Measurements from ENCODE around the gene FN3KRP.
A peak's percentile ranks its signal among the peaks of the same experiment; 100 is the strongest.
"Not testable (repeated sequence)": the region's sequence is repeated elsewhere in the genome, so short reads cannot be mapped to it uniquely, and the experiment has no call there.

The FN3KRP gene

DNA sequence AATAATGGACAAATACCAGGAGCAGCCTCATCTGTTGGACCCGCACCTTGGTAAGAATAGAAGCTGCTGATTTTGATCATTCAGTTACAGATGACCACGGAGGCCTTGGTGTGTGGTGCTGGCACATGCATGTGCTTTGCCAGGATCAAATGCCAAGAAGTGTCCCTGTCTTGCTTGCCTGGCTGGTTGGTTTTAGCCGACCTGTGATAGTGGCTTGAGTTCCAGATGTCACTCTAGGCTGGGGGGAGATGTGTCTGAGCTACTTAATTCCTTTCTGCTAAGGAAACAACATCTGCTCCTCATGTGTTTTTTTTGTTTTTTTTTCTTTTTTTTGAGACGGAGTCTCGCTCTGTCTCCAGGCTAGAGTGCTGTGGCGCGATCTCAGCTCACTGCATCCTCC lies 39.7 kb downstream of the FN3KRP start:
- peaks cover 24% of the 10 kb centered on the region for H3K4me1 Mint-ChIP-seq (ENCODE audit: low read depth)
- DNase-seq: no peak
- no peaks in the 10 kb centered on the region for H3K27me3 Mint-ChIP-seq
- peaks cover 59% of the 10 kb centered on the region for H3K36me3 Mint-ChIP-seq (ENCODE audit: low read depth)
- no peaks in the 10 kb centered on the region for H3K9me3 Mint-ChIP-seq
- H3K4me3 Mint-ChIP-seq: no peak overlapping the region
- H3K27ac Mint-ChIP-seq: no peak overlapping the region

DNA sequence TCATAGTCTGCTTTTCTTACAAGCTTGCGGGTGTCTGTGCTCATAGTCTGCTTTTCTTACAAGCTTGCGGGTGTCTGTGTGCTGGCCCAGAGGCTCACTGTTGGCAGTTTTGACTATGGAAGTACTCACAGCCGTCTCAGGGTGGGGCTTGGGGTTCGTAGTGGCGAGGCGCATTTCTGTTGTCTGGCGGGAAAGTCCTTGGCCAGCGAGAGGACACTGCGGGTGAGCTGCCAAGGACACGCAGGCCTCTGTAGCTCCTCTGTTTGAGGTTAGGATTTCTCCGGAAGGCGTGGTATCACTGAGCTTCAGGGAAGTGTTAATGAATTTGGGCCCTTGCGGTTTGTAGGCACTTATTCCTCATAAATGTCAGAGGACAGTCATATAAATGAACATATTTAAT lies 48.9 kb downstream of the FN3KRP start:
- Mint-ChIP-seq H3K9me3 (no peaks in the 10 kb centered on the region), H3K36me3 (ENCODE audit: low read depth) (peaks cover 84% of the 10 kb centered on the region), H3K27me3 (no peaks in the 10 kb centered on the region), H3K4me3 (no peak overlapping the region), H3K4me1 (ENCODE audit: low read depth) (peaks cover 10% of the 10 kb centered on the region), H3K27ac (no peak overlapping the region)
- no peak for DNase-seq

DNA sequence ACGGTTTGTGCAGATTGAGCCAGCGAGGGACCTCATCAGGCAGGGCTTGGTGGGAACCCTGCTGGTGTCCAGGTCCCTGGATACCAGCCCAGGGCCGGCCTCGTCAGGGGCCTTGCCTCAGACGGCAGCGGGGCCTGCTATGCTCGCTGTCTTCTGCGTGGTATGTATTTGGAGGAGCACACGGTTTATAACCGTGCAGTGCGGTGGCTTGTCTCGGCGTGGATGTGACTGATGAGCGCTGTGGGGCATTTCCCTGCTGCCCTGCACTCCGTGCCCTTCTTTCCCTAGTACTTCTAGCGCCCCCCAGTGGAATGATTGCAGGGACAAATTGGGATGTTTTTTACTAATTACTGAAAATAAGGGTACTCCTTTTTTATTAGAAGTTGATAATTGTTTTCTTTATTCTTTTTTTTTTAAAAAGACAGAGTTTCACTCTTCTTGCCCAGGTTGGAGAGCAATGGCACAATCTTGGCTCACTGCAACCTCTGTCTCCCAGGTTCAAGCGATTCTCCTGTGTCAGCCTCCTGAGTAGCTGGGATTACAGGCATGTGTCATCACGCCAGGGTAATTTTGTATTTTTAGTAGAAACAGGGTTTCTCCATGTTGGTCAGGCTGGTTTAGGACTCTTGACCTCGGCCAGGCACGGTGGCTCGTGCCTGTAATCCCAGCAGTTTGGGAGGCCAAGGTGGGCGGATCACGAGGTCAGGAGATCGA lies 50.7 kb downstream of the FN3KRP start:
- DNase-seq: no peak
- no peaks in the 10 kb centered on the region for H3K27me3 Mint-ChIP-seq
- H3K4me1 Mint-ChIP-seq (ENCODE audit: low read depth): peaks cover 8% of the 10 kb centered on the region
- H3K9me3 Mint-ChIP-seq: no peaks in the 10 kb centered on the region
- H3K27ac Mint-ChIP-seq: no peak overlapping the region
- peaks cover 91% of the 10 kb centered on the region for H3K36me3 Mint-ChIP-seq (ENCODE audit: low read depth)
- H3K4me3 Mint-ChIP-seq: no peak overlapping the region

- Mint-ChIP-seq H3K36me3 (ENCODE audit: low read depth) (peaks cover 91% of the 10 kb centered on the region), H3K4me3 (no peak overlapping the region), H3K27me3 (no peaks in the 10 kb centered on the region), H3K9me3 (no peaks in the 10 kb centered on the region), H3K27ac (no peak overlapping the region), H3K4me1 (ENCODE audit: low read depth) (peaks cover 7% of the 10 kb centered on the region)
- DNase-seq: no peak
Measured at GRCh38 chr17:82769041-82769440, 52.5 kb downstream of the FN3KRP start.

DNA sequence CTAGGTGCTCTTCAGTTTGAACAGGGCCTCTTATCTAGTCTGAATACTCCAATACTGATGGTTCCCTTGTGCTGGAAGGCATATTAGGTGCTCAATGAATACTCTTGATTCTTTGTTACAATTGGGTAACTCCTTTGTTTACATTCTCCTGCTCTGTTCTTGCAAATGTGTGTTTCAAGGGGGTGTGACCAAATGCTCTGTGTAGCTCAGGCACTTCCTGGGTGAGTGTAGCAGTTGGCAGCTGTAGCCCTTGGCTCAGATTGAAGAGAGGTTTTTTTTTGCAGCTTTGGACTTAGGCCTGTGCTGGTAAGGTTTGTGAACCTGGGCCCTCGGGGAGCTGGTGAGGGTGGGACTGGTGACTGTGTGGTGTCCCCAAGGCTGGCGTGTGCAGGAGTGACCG lies 55.5 kb downstream of the FN3KRP start:
- DNase-seq: no peak
- H3K27me3 Mint-ChIP-seq: no peaks in the 10 kb centered on the region
- H3K36me3 Mint-ChIP-seq (ENCODE audit: low read depth): peaks cover 92% of the 10 kb centered on the region
- no peak overlapping the region for H3K27ac Mint-ChIP-seq
- no peak overlapping the region for H3K4me3 Mint-ChIP-seq
- H3K4me1 Mint-ChIP-seq (ENCODE audit: low read depth): peaks cover 19% of the 10 kb centered on the region
- H3K9me3 Mint-ChIP-seq: no peaks in the 10 kb centered on the region

DNA sequence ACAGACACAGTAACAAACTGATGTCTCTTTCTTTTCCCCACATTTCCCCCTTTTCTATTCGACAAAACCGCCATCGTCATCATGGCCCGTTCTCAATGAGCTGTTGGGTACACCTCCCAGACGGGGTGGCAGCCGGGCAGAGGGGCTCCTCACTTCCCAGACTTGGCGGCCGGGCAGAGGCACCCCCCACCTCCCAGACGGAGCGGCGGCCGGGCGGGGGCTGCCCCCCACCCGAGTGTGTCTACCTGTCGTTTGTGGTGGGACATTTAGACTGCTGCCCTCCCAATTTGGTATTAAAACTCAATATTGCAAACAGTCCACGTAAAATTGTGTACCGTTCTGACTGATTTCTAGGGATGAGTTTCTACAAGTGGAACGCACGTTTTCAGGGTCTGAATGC lies 58.0 kb downstream of the FN3KRP start:
- not testable (repeated sequence) for H3K9me3 Mint-ChIP-seq, DNase-seq, H3K27ac Mint-ChIP-seq, H3K27me3 Mint-ChIP-seq, H3K4me3 Mint-ChIP-seq
- peaks cover 21% of the 10 kb centered on the region for H3K4me1 Mint-ChIP-seq (ENCODE audit: low read depth)
- H3K36me3 Mint-ChIP-seq (ENCODE audit: low read depth): peaks cover 77% of the 10 kb centered on the region

DNA sequence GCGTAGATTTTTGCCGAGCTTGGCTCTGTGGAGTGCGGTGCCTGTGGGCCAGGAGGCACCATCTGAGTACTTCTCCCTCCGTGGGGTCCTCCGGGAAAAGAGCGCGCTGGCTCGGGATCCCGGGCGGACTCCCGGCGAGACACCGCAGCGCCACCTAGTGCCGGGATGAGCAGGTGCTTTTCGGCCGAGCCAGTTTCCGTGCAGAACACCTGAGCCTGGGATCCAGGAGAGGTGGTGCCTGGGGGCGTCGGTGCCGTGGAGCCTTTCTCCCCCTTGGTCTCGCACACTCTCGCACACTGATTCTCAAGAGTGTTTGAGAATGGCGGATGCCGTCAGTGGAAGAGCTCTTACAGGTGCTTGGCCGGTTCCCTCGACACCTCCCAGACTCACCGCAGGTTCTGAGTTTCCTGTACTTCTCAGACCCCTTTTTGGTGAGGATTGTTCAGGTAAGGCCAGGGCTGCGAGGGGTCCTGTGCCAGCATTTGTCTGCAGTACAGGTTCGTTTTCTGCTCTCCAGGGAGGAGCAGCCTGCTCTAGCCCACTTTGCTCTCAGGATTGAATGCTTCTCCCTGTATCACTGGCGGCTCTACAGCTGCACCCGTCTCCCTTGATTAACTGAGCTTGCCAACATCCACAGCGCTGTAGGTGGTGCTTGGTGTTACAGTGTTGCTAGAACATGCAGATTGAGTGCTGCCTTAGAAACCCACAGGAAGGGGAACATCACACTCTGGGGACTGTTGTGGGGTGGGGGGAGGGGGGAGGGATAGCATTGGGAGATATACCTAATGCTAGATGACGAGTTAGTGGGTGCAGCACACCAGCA lies 58.7 kb downstream of the FN3KRP start:
- H3K27ac Mint-ChIP-seq: no peak overlapping the region
- H3K4me3 Mint-ChIP-seq: no peak overlapping the region
- H3K9me3 Mint-ChIP-seq: no peaks in the 10 kb centered on the region
- peaks cover 72% of the 10 kb centered on the region for H3K36me3 Mint-ChIP-seq (ENCODE audit: low read depth)
- peaks cover 21% of the 10 kb centered on the region for H3K4me1 Mint-ChIP-seq (ENCODE audit: low read depth)
- H3K27me3 Mint-ChIP-seq: no peaks in the 10 kb centered on the region
- peak; percentile 62 for DNase-seq

GRCh38 chr17:82776454-82776853 lies 59.9 kb downstream of the FN3KRP start:
- no peaks in the 10 kb centered on the region for H3K9me3 Mint-ChIP-seq
- H3K36me3 Mint-ChIP-seq (ENCODE audit: low read depth): peaks cover 65% of the 10 kb centered on the region
- H3K4me1 Mint-ChIP-seq (ENCODE audit: low read depth): peaks cover 21% of the 10 kb centered on the region
- DNase-seq: no peak
- H3K27ac Mint-ChIP-seq: peak overlapping the region; percentile 8
- no peak overlapping the region for H3K4me3 Mint-ChIP-seq
- no peaks in the 10 kb centered on the region for H3K27me3 Mint-ChIP-seq
